HUES48 (cell line): ENCODE results near the gene KLF7.
A peak's percentile ranks its signal among the peaks of the same experiment; 100 is the strongest.

Experiments
- H3K27ac ChIP-seq: one replicate; pipeline ENCODE4 v1.7.0; 2013; ENCODE audit warnings: low read depth, low read length, inconsistent platforms
- H3K27me3 ChIP-seq: 2 replicates; pipeline ENCODE4 v1.6.1; 2013; ENCODE audit warnings: mild to moderate bottlenecking, low read length; ENCODE audit not compliant: control insufficient read depth, insufficient read depth
- H3K36me3 ChIP-seq: 2 replicates; pipeline ENCODE4 v1.6.1; 2013; ENCODE audit warnings: low read length; ENCODE audit not compliant: control insufficient read depth, insufficient read depth
- H3K4me1 ChIP-seq: 2 replicates; pipeline ENCODE4 v1.6.1; 2013; ENCODE audit warnings: mild to moderate bottlenecking, low read length; ENCODE audit not compliant: control insufficient read depth, insufficient read depth
- H3K4me3 ChIP-seq: 2 replicates; pipeline ENCODE4 v1.5.1; 2013; ENCODE audit warnings: mild to moderate bottlenecking, low read depth, low read length
- H3K9ac ChIP-seq: 2 replicates; pipeline ENCODE4 v1.6.1; 2013; ENCODE audit warnings: mild to moderate bottlenecking, low read depth, low read length, moderate library complexity
- H3K9me3 ChIP-seq: 2 replicates; pipeline ENCODE4 v1.6.1; 2013; ENCODE audit warnings: low read length; ENCODE audit not compliant: control insufficient read depth, insufficient read depth

The KLF7 gene

GRCh38 chr2:207157731-207158130, 8.0 kb downstream of the KLF7 start:
- Histone ChIP-seq H3K27ac (no peak overlapping the region), H3K9ac (no peak overlapping the region), H3K4me1 (peaks cover 79% of the 10 kb centered on the region)

GRCh38 chr2:207157162-207157481, 8.6 kb downstream of the KLF7 start:
- Histone ChIP-seq H3K9ac (no peak overlapping the region), H3K27ac (no peak overlapping the region), H3K27me3 (no peaks in the 10 kb centered on the region), H3K4me3 (no peak overlapping the region), H3K4me1 (peaks cover 79% of the 10 kb centered on the region), H3K36me3 (0 out of 2 replicates have a peak, but pooled peaks cover 3% of the 10 kb centered on the region), H3K9me3 (no peaks in the 10 kb centered on the region)

More at GRCh38 chr2:207157731-207158130, 8.0 kb downstream of the KLF7 start:
- H3K4me3 ChIP-seq = no peak overlapping the region
- no peaks in the 10 kb centered on the region for H3K27me3 ChIP-seq
- 0 out of 2 replicates have a peak, but pooled peaks cover 3% of the 10 kb centered on the region for H3K36me3 ChIP-seq
- H3K9me3 ChIP-seq = no peaks in the 10 kb centered on the region

GRCh38 chr2:207156451-207157161, 9.1 kb downstream of the KLF7 start:
- H3K9ac ChIP-seq = no peak overlapping the region
- no peak overlapping the region for H3K4me3 ChIP-seq
- H3K27ac ChIP-seq = no peak overlapping the region
- H3K9me3 ChIP-seq = no peaks in the 10 kb centered on the region
- no peaks in the 10 kb centered on the region for H3K27me3 ChIP-seq
- H3K4me1 ChIP-seq = peaks cover 79% of the 10 kb centered on the region
- 0 out of 2 replicates have a peak, but pooled peaks cover 3% of the 10 kb centered on the region for H3K36me3 ChIP-seq

GRCh38 chr2:207155516-207156444, 10.0 kb downstream of the KLF7 start:
- no peak overlapping the region for H3K4me3 ChIP-seq
- H3K9ac ChIP-seq = no peak overlapping the region
- H3K9me3 ChIP-seq = no peaks in the 10 kb centered on the region
- 0 out of 2 replicates have a peak, but pooled peaks cover 3% of the 10 kb centered on the region for H3K36me3 ChIP-seq
- no peak overlapping the region for H3K27ac ChIP-seq
- H3K4me1 ChIP-seq = peaks cover 78% of the 10 kb centered on the region
- H3K27me3 ChIP-seq = no peaks in the 10 kb centered on the region

GRCh38 chr2:207154556-207155510, 10.9 kb downstream of the KLF7 start:
- Histone ChIP-seq H3K9me3 (no peaks in the 10 kb centered on the region), H3K27ac (peak overlapping the region; percentile 19), H3K9ac (no peak overlapping the region), H3K4me3 (no peak overlapping the region), H3K4me1 (peaks cover 78% of the 10 kb centered on the region), H3K27me3 (no peaks in the 10 kb centered on the region), H3K36me3 (0 out of 2 replicates have a peak, but pooled peaks cover 3% of the 10 kb centered on the region)

GRCh38 chr2:207153266-207153975, 12.3 kb downstream of the KLF7 start:
- Histone ChIP-seq H3K9me3 (no peaks in the 10 kb centered on the region), H3K27ac (no peak overlapping the region), H3K9ac (no peak overlapping the region; the same call in 1 of the 2 replicates), H3K27me3 (no peaks in the 10 kb centered on the region), H3K4me1 (peaks cover 81% of the 10 kb centered on the region), H3K4me3 (no peak overlapping the region), H3K36me3 (0 out of 2 replicates have a peak, but pooled peaks cover 3% of the 10 kb centered on the region)

- Histone ChIP-seq H3K36me3 (peaks cover 8% of the 10 kb centered on the region; the same call in 1 of the 2 replicates), H3K9me3 (no peaks in the 10 kb centered on the region), H3K27ac (peak overlapping the region; percentile 36), H3K27me3 (no peaks in the 10 kb centered on the region), H3K9ac (no peak overlapping the region), H3K4me3 (no peak overlapping the region), H3K4me1 (peaks cover 76% of the 10 kb centered on the region)
Observed at GRCh38 chr2:207151048-207151447, 14.7 kb downstream of the KLF7 start.

GRCh38 chr2:207150284-207150683, 15.5 kb downstream of the KLF7 start:
- Histone ChIP-seq H3K4me1 (peaks cover 68% of the 10 kb centered on the region), H3K9ac (no peak overlapping the region), H3K4me3 (no peak overlapping the region), H3K36me3 (peaks cover 12% of the 10 kb centered on the region; the same call in 1 of the 2 replicates), H3K27ac (no peak overlapping the region), H3K9me3 (no peaks in the 10 kb centered on the region), H3K27me3 (no peaks in the 10 kb centered on the region)

- no peaks in the 10 kb centered on the region for H3K27me3 ChIP-seq
- no peak overlapping the region for H3K9ac ChIP-seq
- H3K4me3 ChIP-seq = no peak overlapping the region
- peaks cover 13% of the 10 kb centered on the region; the same call in 1 of the 2 replicates for H3K36me3 ChIP-seq
- H3K27ac ChIP-seq = peak overlapping the region; percentile 78
- peaks cover 60% of the 10 kb centered on the region for H3K4me1 ChIP-seq
- no peaks in the 10 kb centered on the region for H3K9me3 ChIP-seq
Observed at GRCh38 chr2:207149249-207150213, 16.2 kb downstream of the KLF7 start.
